Raji (cell line): ENCODE results near the gene OR10J4.

Experiments used
- POLR2A ChIP-seq: IDR thresholded peaks from 2 replicates; pipeline ENCODE4 v1.6.1; 2011; ENCODE audit warnings: low read depth, low read length, control low read depth; ENCODE audit not compliant: insufficient read depth

Gene OR10J4

GRCh38 chr1:159468321-159468720 is 36.3 kb downstream of the OR10J4 start:
- TF ChIP-seq POLR2A: no peak

DNA sequence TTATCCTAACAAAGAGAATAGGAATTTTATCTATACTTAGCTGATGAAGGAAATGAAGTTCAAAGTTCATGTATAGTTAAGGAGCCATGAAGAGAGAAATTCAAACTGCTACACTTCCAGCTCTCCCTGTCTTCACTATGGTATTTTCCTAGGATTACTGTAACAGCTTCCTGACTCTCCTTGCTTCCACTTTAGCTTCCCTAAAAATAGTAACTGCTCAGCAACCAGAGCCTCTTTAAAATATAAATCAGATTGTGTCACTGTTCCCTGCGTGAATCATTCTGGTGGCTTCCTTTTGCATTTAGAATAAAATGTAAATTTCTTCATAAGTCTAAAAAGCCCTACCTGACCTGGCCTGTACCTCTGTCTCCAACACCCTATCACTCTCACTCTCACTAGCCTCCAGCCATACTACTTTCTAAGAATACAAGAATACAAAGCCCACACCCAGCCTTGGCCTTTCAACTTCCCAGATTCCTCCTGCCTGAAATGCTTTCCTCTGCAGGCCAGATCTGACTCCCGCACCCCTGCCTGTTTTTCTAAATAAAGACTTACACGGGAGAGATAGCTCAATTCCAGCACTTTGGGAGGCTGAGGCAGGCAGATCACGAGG is 38.0 kb downstream of the OR10J4 start:
- no peak for TF ChIP-seq POLR2A

GRCh38 chr1:159473335-159473734 is 41.3 kb downstream of the OR10J4 start:
- TF ChIP-seq POLR2A: no peak

DNA sequence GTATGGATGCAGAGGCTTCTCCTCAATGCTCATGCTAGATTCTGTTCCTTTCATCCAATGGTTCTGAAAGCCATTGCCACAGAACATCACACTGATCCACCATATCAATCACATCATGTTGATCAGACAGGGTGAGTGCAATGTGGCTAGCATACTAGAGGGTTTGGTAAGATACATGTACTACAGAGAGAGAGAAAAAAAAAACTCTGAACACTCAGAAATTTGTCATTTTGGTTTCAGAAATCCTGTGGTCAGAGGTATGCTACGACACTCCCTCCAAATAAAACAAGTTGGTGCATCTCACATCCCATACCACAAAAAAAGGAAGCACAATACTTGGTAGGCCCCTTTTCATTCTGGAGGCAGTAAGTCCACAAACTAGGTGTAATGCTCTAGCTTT is 42.9 kb downstream of the OR10J4 start:
- TF ChIP-seq POLR2A: no peak
